Measurements from ENCODE around the gene TBRG4. TPM values are rescaled to one million over a fixed set of nuclear protein-coding genes. Genes with fewer than 3 reads are reported as not detected.
A peak's percentile ranks its signal among the peaks of the same experiment; 100 is the strongest.

The TBRG4 gene
- polyA plus RNA-seq, 2 donors = 38.3 to 41.6 TPM

DNA sequence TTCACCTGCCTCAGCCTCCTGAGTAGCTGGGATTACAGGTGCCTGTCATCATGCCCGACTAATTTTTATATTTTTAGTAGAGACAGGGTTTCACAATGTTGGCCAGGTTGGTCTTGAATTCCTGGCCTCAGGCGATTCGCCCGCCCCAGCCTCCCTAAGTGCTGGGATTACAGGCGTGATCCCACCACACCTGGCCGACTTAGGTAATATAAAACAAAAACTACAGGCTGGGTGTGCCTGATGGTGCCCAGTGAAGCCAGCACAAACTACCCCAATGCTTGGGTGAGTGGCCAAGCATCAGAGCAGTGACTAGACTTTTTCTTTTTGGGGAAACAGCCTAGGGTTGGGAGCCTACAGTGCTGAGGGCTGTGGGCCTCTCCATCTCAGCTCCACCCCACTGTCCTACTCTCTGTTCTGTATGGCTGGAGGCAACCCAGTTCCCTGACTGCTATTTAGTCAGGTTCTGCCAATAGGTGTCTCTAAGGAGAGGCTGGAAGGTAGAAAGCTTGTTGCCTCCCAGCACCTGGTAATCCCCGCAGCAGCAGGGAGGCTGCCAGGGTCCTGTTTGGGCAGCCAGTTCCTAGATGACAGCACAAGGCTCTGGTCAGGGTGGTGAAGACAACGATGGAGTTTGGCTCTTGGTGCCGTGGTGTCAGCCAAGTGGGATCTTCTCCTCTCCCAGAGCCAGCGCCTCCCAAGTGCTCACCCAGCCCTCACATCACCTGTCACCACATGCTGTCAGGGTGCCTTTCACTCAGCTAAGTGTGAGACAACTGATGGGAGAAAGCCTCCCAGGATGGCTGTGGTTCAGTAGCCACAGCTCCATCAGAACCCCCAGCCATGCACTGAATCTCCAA, 12.3 kb downstream of the TBRG4 start:
- 69 to 74% methylated on average over 10 of the region's 10 CpGs for WGBS, 2 donors
- no peak overlapping the region for H3K4me3 ChIP-seq (ENCODE audit: low read depth in 1 of 2, low read length in 2 of 2)
- H3K27me3 ChIP-seq (ENCODE audit: control insufficient read depth in 1 of 2, insufficient read depth in 2 of 2, low read length in 2 of 2) = no peaks in the 10 kb centered on the region
- peaks cover 41 to 52% of the 10 kb centered on the region in 2 donors for H3K36me3 ChIP-seq (ENCODE audit: control insufficient read depth in 2 of 2, insufficient read depth in 2 of 2, low read length in 1 of 2)
- H3K9me3 ChIP-seq (ENCODE audit: control insufficient read depth in 2 of 2, insufficient read depth in 1 of 2, low read depth in 1 of 2, low read length in 1 of 2) = no peaks in the 10 kb centered on the region
- H3K4me1 ChIP-seq (ENCODE audit: control insufficient read depth in 2 of 2, insufficient read depth in 2 of 2, low read length in 1 of 2) = peaks cover 4 to 9% of the 10 kb centered on the region in 2 donors
- H3K27ac ChIP-seq (ENCODE audit: low read depth in 2 of 2, low read length in 1 of 2) = peak overlapping the region; percentile 9 to 48

DNA sequence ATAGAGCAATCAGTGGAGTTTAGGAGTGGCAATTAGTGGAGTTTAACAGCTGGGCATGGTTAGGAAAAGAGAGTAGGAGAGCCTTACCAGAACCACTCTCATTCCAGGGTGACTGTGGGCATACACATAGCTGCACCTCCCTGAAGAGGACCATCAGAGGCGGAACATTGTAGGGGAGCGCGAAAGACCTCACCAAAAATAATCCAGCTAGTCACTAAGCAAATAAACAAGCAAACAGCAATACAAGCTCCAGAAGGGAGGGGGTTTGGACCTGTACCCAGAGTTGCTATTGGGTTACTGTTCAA, 18.6 kb downstream of the TBRG4 start:
- WGBS, 2 donors = 70 to 78% methylated on average over 3 of the region's 3 CpGs
- no peaks in the 10 kb centered on the region for H3K27me3 ChIP-seq (ENCODE audit: control insufficient read depth in 1 of 2, insufficient read depth in 2 of 2, low read length in 2 of 2)
- no peaks in the 10 kb centered on the region for H3K9me3 ChIP-seq (ENCODE audit: control insufficient read depth in 2 of 2, insufficient read depth in 1 of 2, low read depth in 1 of 2, low read length in 1 of 2)
- H3K4me3 ChIP-seq (ENCODE audit: low read depth in 1 of 2, low read length in 2 of 2) = no peak overlapping the region
- H3K36me3 ChIP-seq (ENCODE audit: control insufficient read depth in 2 of 2, insufficient read depth in 2 of 2, low read length in 1 of 2) = no peaks in the 10 kb centered on the region
- H3K27ac ChIP-seq (ENCODE audit: low read depth in 2 of 2, low read length in 1 of 2) = no peak overlapping the region
- H3K4me1 ChIP-seq (ENCODE audit: control insufficient read depth in 2 of 2, insufficient read depth in 2 of 2, low read length in 1 of 2) = peaks cover 0 to 4% of the 10 kb centered on the region in 2 donors

- no peak overlapping the region for H3K4me3 ChIP-seq (ENCODE audit: low read depth in 1 of 2, low read length in 2 of 2)
- H3K27ac ChIP-seq (ENCODE audit: low read depth in 2 of 2, low read length in 1 of 2) = no peak overlapping the region
- no peaks in the 10 kb centered on the region for H3K9me3 ChIP-seq (ENCODE audit: control insufficient read depth in 2 of 2, insufficient read depth in 1 of 2, low read depth in 1 of 2, low read length in 1 of 2)
- no peaks in the 10 kb centered on the region for H3K36me3 ChIP-seq (ENCODE audit: control insufficient read depth in 2 of 2, insufficient read depth in 2 of 2, low read length in 1 of 2)
- no peaks in the 10 kb centered on the region for H3K27me3 ChIP-seq (ENCODE audit: control insufficient read depth in 1 of 2, insufficient read depth in 2 of 2, low read length in 2 of 2)
- WGBS, 2 donors = 63% methylated on average over 7 of the region's 7 CpGs
- H3K4me1 ChIP-seq (ENCODE audit: control insufficient read depth in 2 of 2, insufficient read depth in 2 of 2, low read length in 1 of 2) = peaks cover 0 to 4% of the 10 kb centered on the region in 2 donors
These were observed 19.2 kb downstream of the TBRG4 start for GRCh38 chr7:45092100-45092930.

DNA sequence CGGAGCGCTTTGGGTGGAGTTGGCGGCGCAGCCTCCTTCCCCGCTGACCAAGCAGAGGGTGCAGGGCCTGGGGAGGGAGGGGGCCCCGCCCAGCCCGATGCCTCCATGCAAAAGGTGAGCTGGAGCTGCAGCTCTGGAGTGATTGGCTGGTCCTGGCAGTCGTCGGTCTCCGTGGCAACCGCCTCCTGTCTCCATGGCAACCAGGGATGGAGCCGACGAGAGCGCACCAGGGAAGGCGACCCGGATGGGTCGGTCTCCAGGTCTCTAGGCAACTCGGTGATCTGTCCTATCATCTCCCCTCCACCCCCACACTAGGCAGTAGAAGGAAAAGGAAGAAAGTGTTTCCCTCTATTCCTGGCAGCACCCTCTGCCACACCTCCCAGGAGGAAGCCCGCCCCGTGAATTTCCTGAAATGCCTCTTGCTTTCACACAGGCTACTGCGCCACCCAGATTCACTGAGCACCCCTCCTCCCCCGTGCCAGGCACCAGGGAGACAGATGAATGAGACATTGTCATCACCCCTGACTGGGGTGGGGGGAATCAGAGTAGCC, 22.1 kb downstream of the TBRG4 start:
- no peaks in the 10 kb centered on the region for H3K36me3 ChIP-seq (ENCODE audit: control insufficient read depth in 2 of 2, insufficient read depth in 2 of 2, low read length in 1 of 2)
- no peaks in the 10 kb centered on the region for H3K9me3 ChIP-seq (ENCODE audit: control insufficient read depth in 2 of 2, insufficient read depth in 1 of 2, low read depth in 1 of 2, low read length in 1 of 2)
- no peaks in the 10 kb centered on the region for H3K27me3 ChIP-seq (ENCODE audit: control insufficient read depth in 1 of 2, insufficient read depth in 2 of 2, low read length in 2 of 2)
- peak overlapping the region; percentile 48 for H3K4me3 ChIP-seq (ENCODE audit: low read depth in 1 of 2, low read length in 2 of 2)
- H3K4me1 ChIP-seq (ENCODE audit: control insufficient read depth in 2 of 2, insufficient read depth in 2 of 2, low read length in 1 of 2) = peaks cover 0 to 4% of the 10 kb centered on the region in 2 donors
- 2 to 4% methylated on average over 21 to 22 of the region's 22 CpGs for WGBS, 2 donors
- H3K27ac ChIP-seq (ENCODE audit: low read depth in 2 of 2, low read length in 1 of 2) = peak overlapping the region; percentile 47 to 51

DNA sequence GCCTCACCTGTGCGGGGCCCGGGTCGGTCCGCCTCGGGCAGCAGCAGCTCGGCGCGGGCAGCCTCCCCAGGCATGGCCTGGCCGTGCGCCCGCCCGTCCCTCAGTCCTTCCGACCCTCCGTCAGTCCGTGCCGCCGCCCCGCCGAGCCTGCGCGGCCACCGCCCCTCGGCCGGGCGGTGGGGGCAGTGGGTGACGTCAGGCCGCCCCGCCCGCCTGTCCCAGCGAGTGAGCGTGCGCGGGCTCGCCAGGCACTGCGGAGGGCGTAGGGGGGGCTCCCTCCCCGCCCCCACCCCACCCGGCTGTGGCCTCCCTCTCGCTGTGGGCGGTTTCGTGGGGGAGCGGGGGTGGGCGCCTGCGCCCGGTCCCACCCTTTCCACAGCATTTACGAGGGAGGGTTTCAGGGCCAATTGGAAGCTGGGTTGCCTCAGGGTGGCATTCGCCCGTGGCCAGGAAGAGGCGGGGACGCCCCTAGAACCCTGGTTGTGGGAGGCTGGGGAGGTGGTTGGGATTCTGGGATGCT, 22.6 kb downstream of the TBRG4 start, which contains the start of gene NACAD:
Gene NACAD (minus strand): TSS at position 149 of the 520 bp plus-strand sequence. CDS start 75 bp downstream, at position 74.
- 1% methylated on average over 27 to 50 of the region's 50 CpGs for WGBS, 2 donors
- Histone ChIP-seq H3K9me3 (ENCODE audit: control insufficient read depth in 2 of 2, insufficient read depth in 1 of 2, low read depth in 1 of 2, low read length in 1 of 2) (no peaks in the 10 kb centered on the region), H3K27ac (ENCODE audit: low read depth in 2 of 2, low read length in 1 of 2) (peak within 1 kb of the TSS; percentile 47 to 66), H3K4me1 (ENCODE audit: control insufficient read depth in 2 of 2, insufficient read depth in 2 of 2, low read length in 1 of 2) (peaks cover 0 to 4% of the 10 kb centered on the region in 2 donors), H3K27me3 (ENCODE audit: control insufficient read depth in 1 of 2, insufficient read depth in 2 of 2, low read length in 2 of 2) (no peaks in the 10 kb centered on the region), H3K36me3 (ENCODE audit: control insufficient read depth in 2 of 2, insufficient read depth in 2 of 2, low read length in 1 of 2) (no peaks in the 10 kb centered on the region), H3K4me3 (ENCODE audit: low read depth in 1 of 2, low read length in 2 of 2) (peak within 1 kb of the TSS; percentile 48)

- peak overlapping the region; percentile 43 to 66 for H3K27ac ChIP-seq (ENCODE audit: low read depth in 2 of 2, low read length in 1 of 2)
- no peaks in the 10 kb centered on the region for H3K36me3 ChIP-seq (ENCODE audit: control insufficient read depth in 2 of 2, insufficient read depth in 2 of 2, low read length in 1 of 2)
- WGBS, 2 donors = 40 to 49% methylated on average over 29 of the region's 29 CpGs
- H3K9me3 ChIP-seq (ENCODE audit: control insufficient read depth in 2 of 2, insufficient read depth in 1 of 2, low read depth in 1 of 2, low read length in 1 of 2) = no peaks in the 10 kb centered on the region
- H3K4me3 ChIP-seq (ENCODE audit: low read depth in 1 of 2, low read length in 2 of 2) = peak overlapping the region; percentile 32 to 48
- H3K27me3 ChIP-seq (ENCODE audit: control insufficient read depth in 1 of 2, insufficient read depth in 2 of 2, low read length in 2 of 2) = no peaks in the 10 kb centered on the region
- peaks cover 0 to 4% of the 10 kb centered on the region in 2 donors for H3K4me1 ChIP-seq (ENCODE audit: control insufficient read depth in 2 of 2, insufficient read depth in 2 of 2, low read length in 1 of 2)
These were observed 23.3 kb downstream of the TBRG4 start for GRCh38 chr7:45088146-45088701.

- 87 to 89% methylated on average over 6 of the region's 6 CpGs for WGBS, 2 donors
- peaks cover 0 to 4% of the 10 kb centered on the region in 2 donors for H3K4me1 ChIP-seq (ENCODE audit: control insufficient read depth in 2 of 2, insufficient read depth in 2 of 2, low read length in 1 of 2)
- no peaks in the 10 kb centered on the region for H3K27me3 ChIP-seq (ENCODE audit: control insufficient read depth in 1 of 2, insufficient read depth in 2 of 2, low read length in 2 of 2)
- H3K36me3 ChIP-seq (ENCODE audit: control insufficient read depth in 2 of 2, insufficient read depth in 2 of 2, low read length in 1 of 2) = no peaks in the 10 kb centered on the region
- H3K9me3 ChIP-seq (ENCODE audit: control insufficient read depth in 2 of 2, insufficient read depth in 1 of 2, low read depth in 1 of 2, low read length in 1 of 2) = no peaks in the 10 kb centered on the region
- no peak overlapping the region for H3K4me3 ChIP-seq (ENCODE audit: low read depth in 1 of 2, low read length in 2 of 2)
- peak overlapping the region in 1 of 2 donors; percentile 43 for H3K27ac ChIP-seq (ENCODE audit: low read depth in 2 of 2, low read length in 1 of 2)
These were observed 24.0 kb downstream of the TBRG4 start for GRCh38 chr7:45087301-45088145.

DNA sequence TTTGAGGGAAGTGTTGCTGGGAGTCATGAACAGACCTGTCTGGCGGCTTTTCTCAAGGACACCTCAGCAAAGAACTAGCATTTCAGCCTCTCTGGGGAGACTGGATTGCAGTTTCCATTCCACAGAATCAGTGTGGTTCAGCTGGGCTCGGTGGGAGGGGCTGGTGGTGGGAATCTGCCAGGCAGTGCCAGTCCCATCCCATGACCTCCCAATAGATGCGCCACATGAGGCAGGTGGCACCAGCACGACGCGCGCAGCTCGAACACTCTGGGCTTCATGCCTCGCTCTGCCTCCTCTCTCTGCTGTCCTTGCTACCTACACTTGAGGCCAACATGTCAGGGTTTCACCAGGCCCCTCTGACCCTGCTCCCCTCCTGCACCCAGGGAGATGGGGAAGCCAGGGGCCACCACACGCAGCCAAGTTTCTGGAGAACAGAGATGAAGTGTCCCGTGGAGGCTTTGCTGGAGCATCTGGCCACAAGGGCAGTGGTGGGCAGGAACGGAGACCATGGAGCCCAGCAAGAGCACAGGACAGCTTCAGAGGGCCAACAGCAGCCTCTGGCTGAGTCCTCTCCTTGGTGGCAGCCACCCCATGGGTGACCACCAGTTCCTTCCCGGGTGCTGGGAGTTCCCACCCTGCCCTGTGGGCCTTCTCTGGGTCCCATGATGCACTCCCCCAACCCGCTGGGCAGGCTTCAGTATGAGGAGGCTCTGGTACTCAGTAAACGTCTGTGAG, 25.0 kb downstream of the TBRG4 start:
- Histone ChIP-seq H3K36me3 (ENCODE audit: control insufficient read depth in 2 of 2, insufficient read depth in 2 of 2, low read length in 1 of 2) (no peaks in the 10 kb centered on the region), H3K27ac (ENCODE audit: low read depth in 2 of 2, low read length in 1 of 2) (no peak overlapping the region), H3K9me3 (ENCODE audit: control insufficient read depth in 2 of 2, insufficient read depth in 1 of 2, low read depth in 1 of 2, low read length in 1 of 2) (no peaks in the 10 kb centered on the region), H3K4me3 (ENCODE audit: low read depth in 1 of 2, low read length in 2 of 2) (no peak overlapping the region), H3K27me3 (ENCODE audit: control insufficient read depth in 1 of 2, insufficient read depth in 2 of 2, low read length in 2 of 2) (no peaks in the 10 kb centered on the region), H3K4me1 (ENCODE audit: control insufficient read depth in 2 of 2, insufficient read depth in 2 of 2, low read length in 1 of 2) (peaks cover 0 to 4% of the 10 kb centered on the region in 2 donors)
- WGBS, 2 donors = 81 to 84% methylated on average over 15 of the region's 15 CpGs
